NCI-H2196 treated with DMSO at 0.1 percent for 48 hours (cell line): Measurements from ENCODE around the gene ABCA4.

Experiments
- DNase-seq: peaks from one replicate; lab custom pipeline; 2025; ENCODE audit not compliant: unreplicated experiment; lab: John Stamatoyannopoulos, UW

ABCA4 gene

DNA sequence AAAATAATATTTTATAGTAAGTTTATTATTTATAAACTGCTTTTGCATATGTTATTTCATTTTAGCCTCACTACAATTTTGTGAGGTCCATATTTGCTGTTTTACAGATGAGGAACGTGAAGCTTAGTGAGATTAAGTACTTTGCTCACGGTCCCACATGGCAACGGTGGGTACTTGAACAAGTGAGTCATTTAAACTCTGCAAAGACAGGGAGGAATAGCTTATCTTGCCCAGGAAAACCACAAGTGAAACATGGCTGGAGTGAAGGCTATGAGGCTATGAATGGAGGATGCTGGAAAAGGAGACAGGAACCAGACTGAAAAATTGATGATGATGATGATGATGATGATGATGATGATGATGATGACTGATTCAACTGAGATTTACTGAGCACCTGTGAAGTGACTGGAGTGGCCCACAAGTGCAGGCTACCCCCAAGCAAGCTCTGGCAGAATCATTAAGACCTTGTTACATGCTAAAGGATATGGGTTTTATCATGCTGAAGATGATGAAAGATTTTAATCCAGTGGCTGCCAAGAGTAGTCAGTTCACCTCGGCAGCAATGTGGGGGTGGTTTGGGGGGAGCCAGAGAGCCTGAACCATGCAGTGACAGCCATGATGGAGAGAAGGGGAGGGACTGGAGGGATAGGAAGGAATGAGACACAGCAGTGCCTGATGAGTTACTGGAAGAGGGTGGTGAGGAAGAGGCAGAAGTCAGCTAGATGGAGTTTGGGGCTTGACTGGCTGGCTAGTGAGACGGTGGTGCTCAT, 1.4 kb upstream of the ABCA4 start:
- no peak for DNase-seq

DNA sequence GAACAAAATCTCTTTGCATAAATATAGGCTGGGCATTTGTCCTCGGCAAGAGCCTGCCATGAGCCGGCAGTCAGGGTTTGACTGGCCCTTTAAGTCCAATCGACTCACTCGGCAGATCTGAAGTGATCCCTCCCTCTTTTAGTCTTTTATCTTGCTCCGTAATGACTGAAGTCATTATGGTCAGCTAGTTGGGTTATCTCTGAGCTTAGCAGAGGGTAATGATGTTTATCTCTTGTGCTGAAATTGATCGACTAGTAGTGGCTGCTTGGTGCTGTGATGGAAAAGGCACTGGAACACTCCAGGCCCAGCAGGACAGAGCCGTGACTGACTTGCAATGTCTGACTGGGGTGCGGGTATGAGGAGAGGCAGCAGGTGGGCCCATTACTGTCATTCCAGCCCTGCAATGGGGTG, 468 bp upstream of the ABCA4 start:
- no peak for DNase-seq

DNA sequence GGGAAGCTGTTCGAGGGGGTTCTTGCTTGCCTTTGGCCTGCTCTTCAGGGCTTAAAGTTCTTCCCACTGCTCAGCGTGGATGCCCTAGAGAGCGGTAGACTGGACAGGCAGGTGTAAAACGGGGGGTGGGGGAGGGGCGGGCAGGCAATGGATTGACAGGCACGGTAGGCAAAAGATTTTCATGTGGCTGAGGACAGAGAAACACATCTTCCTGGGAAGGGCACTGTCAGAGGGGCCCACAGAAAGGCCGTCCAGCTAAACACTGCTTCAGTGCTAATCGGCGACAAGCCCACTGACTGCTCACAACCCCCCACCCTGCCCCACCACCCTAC, 412 bp downstream of the ABCA4 start:
- no peak for DNase-seq

GRCh38 chr1:94119796-94120569, 965 bp downstream of the ABCA4 start:
- DNase-seq: no peak

- no peak for DNase-seq
These were observed 1.6 kb downstream of the ABCA4 start for GRCh38 chr1:94119306-94119705.

DNA sequence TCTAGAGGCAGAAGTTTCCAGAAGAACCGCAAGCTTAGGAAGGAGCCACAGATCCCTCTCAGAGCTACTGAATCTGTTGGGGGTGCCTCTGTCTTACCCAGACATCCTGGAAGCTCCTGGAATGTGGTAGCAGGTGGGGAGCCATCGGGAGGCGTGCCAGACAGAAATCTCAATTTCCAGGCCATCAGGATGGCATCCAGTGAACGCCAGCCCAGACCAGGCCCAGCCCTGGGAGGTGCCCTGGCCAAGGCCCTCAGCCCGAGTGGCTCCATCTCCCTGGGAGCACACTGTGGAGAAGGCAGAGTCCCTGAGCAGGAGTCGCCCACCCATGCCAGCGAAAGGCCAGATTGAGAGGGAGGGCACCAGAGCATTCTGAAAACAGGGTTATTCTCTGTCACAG, 2.5 kb downstream of the ABCA4 start:
- DNase-seq: no peak

DNA sequence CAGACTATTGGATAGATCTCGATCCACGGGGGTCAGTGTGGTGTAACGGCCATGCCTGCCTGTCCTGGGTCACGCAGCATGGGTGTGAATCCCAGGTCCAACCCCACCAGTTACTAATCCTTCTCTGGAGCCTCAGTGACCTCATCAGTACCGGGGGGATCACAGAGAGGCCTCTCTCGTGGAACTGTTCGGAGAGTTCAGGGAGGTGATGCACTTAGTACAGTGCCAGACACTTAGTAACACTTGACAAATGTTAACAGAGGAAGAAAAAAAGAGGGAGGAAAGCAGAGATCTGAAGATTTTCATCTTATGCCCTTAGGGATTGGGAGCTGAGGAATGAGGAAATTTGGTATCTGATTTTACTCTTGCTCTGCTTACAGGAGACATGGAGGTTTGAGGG, 2.9 kb downstream of the ABCA4 start:
- DNase-seq: no peak

DNA sequence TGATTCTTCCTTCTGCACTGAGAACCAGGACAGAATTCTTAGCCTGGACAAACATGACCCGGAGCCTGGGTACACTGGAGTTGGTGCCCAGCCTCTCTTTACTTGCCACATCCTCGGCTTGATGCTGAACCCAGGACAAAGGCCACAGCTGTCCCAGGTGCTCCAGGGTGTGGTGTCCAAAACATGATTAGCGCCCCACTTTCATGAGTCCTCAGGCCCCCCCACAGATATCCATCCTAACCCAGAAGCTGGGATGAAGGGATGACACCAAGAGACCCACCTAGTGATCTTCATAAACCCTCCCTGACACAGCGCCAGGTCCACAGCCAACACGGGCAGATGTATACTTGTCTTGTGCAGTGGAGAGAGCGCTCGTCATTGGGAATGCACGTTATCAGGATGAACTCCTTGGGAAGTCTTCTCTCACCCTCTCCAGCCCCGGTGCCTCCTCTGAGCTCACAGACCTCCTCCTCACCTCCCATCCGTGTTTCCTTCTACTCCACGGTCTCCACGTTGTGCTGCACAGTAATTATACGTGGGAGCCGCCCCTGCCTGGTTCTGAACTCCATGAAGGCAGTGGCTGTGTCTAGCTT, 3.6 kb downstream of the ABCA4 start:
- DNase-seq: no peak

- DNase-seq: no peak
These were observed 5.0 kb downstream of the ABCA4 start for GRCh38 chr1:94115900-94116436.

GRCh38 chr1:94115254-94115899, 5.6 kb downstream of the ABCA4 start:
- no peak for DNase-seq

DNA sequence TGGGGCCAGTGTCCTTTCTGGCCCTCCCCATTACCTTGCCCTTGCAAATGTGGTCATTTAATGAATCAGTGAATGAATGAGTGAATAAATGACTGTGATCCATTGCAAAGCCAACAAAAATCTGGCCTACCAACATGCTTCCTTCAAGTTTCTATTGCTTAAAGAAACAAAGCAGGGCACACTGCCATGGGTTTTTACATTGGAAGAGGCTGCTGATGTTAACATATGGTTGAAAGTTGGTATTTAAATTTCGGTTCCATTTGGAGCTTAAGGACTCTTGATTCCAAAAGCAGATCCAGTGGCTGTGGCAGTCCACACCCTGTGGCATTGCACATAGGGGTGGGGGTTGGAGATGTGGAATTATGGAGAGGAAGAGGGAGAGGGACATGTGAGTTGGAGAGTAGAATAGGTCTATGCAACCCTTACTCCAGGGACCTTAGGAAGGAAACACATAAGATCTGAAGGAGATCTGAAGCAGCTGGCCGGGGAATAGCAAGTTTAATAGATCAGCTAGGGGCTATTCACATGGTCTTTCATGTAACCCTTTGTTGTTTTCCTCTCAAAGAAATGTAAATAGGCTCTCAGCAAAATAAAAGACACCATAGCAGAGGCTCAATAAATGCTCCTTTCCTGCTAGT, 7.2 kb downstream of the ABCA4 start:
- no peak for DNase-seq

GRCh38 chr1:94111879-94112278, 9.1 kb downstream of the ABCA4 start:
- DNase-seq: no peak

DNA sequence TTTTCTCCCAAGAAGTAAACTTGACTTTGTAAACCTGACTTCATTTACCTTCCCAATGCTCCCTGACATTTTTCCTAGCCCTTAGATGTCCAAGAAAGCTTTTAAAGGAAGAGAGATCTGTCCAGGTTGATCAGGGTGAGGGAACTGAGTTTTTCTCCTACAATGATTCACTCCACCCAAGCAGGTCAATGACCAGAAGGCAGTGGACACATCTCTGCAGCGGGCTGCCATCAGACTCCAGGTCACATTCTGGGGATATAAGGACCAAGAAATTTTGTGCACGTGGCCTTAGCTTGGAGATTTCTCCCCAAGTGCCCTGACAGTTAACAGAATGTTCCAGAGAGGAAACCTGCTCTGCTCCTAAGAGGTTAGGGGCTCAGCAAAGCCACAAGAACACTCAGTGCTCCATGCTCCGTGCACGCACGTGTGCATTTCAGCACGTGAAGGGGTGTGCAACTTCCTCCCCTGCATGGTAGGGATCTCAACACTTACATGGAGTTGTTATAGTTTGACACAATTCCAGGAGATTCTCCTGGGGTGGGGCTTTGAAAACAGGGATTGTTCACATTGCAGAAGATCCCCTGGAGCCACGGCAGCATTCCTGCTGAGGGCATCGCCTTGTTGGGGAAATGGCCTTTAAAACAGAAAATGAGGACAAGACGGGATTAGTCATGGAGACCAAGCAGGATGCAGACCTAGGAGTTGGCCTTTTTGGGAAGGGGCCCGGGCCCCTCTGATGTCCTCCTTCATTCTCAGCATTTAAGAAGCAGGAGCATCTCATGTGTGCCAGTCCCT, 9.8 kb downstream of the ABCA4 start:
- DNase-seq: no peak

GRCh38 chr1:94110021-94110761, 10.8 kb downstream of the ABCA4 start:
- no peak for DNase-seq

- DNase-seq: no peak
These were observed 11.5 kb downstream of the ABCA4 start for GRCh38 chr1:94109478-94109877.

- no peak for DNase-seq
These were observed 13.8 kb downstream of the ABCA4 start for GRCh38 chr1:94107141-94107540.

DNA sequence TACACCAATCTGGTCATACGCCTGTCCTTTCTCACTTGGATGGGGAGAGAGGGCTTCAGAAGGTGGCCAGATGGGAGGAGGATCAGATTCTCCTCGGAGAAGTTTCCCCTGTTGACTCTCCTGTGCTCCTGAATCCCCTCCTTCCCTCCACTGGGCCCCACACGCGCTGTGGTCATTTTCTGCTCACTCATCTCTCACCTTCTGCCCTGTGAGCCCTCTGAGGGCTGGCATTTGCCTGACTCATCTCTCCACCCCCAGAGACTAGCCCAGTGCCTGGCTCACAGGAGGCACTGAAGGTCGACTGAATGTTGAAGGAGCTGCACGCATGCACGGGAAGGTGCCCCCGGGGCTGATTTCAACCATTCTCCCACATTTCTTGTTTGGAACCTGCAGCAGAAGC, 14.2 kb downstream of the ABCA4 start:
- DNase-seq: no peak

GRCh38 chr1:94105957-94106529, 14.9 kb downstream of the ABCA4 start:
- DNase-seq: no peak

DNA sequence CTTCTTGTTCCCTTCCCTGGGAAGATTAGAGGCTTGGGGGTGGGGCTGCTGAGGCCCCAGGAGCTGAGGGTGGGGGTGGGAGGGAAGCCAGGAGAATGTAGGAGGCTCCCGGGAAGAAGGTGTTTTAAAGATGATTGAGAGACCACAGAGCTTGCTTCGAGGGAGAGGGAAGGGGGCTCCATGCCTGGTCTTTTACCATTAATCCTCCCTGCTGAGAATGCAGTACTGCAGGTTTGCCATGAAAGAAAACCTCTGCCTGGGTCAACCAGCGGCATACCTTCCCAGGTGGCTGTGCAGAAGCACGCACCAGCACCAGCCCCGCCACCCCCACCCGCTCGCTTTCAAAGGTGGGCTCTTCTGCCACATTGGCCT, 15.4 kb downstream of the ABCA4 start:
- no peak for DNase-seq
